Midbrain (tissue), 1 donor: Measurements from ENCODE around the gene ODAD4.
"Not testable (repeated sequence)": the region's sequence is repeated elsewhere in the genome, so short reads cannot be mapped to it uniquely, and the experiment has no call there.

ENCODE experiments used
- DNase-seq: peaks from one replicate; lab custom pipeline; 2025; lab: John Stamatoyannopoulos, UW

The ODAD4 gene

DNA sequence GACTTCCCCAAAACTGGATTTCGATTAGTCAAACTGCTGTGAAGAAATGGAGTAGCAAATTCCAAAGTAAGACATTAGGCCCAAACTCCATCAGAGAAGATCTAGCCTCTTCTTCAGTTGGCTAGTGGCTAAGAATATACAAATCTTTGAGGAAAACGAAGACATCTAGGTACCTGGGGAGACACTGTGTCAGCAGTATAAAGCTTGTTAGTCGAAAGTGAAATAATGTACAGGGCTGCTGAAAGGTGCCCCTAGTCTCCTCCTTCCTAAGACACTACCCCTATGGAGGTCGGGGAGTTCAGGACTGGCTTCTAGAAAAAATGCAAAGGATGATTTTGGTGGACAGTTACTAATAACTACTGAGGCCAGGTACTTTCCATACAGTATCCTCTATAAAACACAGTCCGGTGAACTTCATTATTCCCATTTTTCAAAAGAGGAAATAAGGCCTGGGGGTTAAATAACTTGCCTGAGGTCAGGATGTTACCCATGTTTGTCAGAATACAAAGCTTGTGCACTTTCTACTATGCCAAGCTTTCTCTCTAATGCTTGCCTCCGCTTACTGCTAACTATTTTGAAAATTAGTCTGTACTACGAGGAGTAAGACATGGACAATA lies 71.9 kb downstream of the ODAD4 start:
- no peak for DNase-seq

DNA sequence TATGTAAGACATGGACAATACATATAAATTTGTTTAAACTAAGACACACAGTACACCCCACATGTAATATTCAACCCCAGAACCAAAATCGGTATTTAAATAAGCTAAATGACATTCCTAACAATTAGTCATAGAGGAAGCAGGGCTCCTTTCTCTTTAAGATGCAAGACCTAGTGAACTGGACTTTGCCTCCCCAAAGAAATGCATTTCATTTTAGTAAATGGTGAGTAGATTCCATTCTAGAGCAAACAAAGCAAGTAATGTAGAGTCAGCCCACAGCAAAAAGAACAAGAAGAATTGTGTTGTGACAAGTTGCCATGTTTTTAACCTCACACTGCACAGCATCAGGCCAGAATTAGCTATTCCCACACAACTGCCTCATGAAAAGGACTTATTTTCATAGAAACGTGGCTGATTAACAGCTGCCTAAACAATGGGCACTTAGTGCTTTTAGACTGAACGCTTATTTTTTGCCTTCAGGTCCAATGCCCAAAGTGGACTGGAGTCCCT lies 72.4 kb downstream of the ODAD4 start:
- DNase-seq = peak; percentile 38

DNA sequence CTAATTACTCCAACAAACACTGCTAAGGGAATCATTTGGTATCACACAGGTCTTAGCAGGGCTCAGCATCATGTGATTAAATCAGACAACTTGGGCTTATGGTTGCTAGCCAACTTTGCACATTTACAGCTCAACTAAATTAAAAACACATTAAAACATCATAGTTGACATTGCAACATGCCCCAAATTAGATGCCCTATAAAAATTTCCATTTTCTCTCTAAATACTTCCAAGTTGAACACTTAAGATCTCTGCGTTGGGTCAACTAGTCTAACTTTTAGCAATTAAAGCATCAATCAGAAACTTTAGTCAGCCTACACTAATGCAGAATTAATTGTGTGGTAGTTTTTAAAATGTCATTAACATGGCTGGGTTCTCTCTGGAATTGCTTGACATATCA lies 74.7 kb downstream of the ODAD4 start:
- no peak for DNase-seq

DNA sequence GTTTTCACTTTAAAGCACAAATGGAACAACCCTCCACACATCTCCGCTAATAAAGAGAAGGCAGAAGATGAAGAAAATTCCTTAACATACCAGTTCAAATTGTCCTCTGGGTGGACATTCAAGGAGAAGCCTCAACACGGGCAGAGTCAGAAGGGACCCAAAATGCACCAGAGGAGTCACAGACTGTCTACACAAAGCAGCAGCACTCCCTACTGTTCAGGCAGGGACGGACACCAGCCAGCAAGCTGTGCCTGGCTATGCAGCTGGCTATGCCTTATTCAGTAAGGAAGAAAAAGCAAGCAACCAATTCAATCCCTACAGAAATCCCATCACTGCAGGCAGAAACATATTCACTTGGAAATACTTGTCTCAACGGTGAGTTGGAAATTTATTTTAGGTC lies 78.8 kb downstream of the ODAD4 start:
- peak; percentile 81 for DNase-seq

DNA sequence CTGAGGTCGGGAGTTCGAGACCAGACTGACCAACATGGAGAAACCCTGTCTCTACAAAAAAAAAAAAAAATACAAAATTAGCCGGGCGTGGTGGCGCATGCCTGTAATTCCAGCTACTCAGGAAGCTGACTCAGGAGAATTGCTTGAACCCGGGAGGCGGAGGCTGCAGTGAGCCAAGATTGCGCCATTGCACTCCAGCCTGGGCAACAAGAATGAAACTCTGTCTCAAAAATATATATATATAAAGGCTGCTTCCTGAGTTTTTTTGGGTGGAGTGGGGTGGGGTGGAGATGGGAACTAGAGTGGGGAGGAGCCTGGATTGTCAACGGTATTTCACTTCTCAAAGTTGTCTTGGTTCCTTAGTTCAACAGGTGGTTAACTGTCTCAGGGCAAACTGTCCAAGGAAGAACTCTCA lies 79.9 kb downstream of the ODAD4 start:
- not testable (repeated sequence) for DNase-seq

DNA sequence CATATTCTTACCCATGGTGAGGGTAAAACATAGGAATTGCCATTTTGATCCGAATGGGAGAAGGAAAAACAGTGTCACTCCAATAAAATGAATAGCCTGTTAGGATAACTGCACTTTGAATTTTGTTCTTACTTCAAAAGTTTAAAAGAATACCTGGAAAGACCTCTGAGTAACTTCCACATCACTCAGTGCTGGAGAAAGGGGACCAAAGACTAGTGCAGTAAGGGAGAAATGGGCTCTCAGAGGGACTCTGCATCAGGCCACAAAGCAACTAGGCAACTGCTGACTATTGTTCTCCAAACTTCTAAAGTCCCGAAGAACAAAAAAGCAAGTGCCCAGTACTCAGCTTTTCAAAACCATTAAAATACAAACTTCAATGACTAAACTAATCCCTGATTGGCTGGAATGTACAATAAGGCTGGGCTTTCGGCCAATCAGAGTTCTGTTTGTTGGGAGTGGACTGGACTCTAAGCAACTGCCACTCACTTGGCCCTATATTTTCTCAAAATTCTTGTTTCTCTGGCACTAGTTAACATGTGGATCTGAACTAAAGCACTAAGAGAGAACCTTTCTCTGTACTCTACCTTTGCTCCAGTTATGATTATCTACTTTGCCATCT lies 80.6 kb downstream of the ODAD4 start:
- DNase-seq = no peak

DNA sequence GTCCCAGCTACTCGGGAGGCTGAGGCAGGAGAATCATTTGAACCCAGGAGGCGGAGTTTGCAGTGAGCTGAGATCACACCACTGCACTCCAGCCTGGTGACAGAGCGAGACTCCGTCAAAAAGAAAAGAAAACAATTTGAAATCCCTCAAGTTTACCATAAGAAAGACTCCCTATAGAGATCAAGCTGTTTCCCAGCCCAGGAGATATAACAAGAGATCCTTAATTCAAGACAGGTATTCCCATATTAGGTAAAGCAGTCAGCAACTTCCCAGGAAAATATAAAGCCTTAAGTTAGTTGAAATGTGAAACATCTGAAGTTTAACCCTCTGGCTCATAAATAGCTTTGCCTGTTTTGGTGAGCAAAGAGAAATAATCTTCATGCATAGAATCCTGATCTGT lies 81.9 kb downstream of the ODAD4 start:
- DNase-seq = not testable (repeated sequence)

DNA sequence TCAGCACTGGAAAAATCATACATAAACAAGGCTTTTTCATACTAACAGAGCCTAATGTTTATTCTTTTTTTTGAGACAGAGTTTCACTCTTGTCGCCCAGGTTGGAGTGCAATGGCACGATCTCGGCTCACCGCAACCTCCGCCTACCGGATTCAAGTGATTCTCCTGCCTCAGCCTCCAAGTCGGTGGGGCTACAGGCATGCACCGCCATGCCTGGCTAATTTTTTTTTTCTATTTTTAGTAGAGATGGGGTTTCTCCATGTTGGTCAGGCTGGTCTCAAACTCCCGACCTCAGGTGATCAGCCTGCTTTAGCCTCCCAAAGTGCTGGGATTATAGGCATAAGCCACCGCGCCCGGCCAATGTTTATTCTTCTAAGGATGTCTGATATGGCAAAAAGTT lies 83.3 kb downstream of the ODAD4 start:
- not testable (repeated sequence) for DNase-seq
